Thoracic aorta (tissue), 2 donors: Measurements from ENCODE around the gene SPATS1. TPM values are rescaled to one million over a fixed set of nuclear protein-coding genes. Genes with fewer than 3 reads are reported as not detected.

Experiments used
- ATAC-seq: fragments of 150-250 bp; one replicate; pipeline ENCODE4 v1.8.0; 2017; ENCODE audit warnings: low read depth; ENCODE audit not compliant: insufficient number of reproducible peaks, low FRiP score
- DNase-seq: peaks from one replicate; pipeline ENCODE4 v3.0.0-alpha.2; 2020; ENCODE audit warnings: low spot score
- H3K27ac ChIP-seq, 2 donors: fragments of 200-600 bp; sonication (generic); 1 replicate in 1 of 2; 2 replicates in 1 of 2; pipeline ENCODE4 v1.5.1; 2016; ENCODE audit warnings: mild to moderate bottlenecking in 2 of 2, moderate library complexity in 2 of 2
- H3K27me3 ChIP-seq: fragments of 200-600 bp; sonication (generic); replicated peaks from 2 replicates; pipeline ENCODE4 v1.6.0; 2016; ENCODE audit warnings: mild to moderate bottlenecking; ENCODE audit not compliant: insufficient read depth
- H3K36me3 ChIP-seq: fragments of 200-600 bp; sonication (generic); one replicate; pipeline ENCODE4 v1.5.1; 2016
- H3K4me1 ChIP-seq, 2 donors: fragments of 200-600 bp; sonication (generic); 1 replicate in 1 of 2; 2 replicates in 1 of 2; pipeline versions ENCODE4 v1.5.1 to v1.6.0; 2016; ENCODE audit warnings: low read depth in 2 of 2, mild to moderate bottlenecking in 1 of 2; ENCODE audit not compliant: control insufficient read depth in 1 of 2
- H3K4me3 ChIP-seq: fragments of 200-600 bp; sonication (generic); 2 replicates; pipeline ENCODE4 v1.5.1; 2016; ENCODE audit warnings: mild to moderate bottlenecking
- H3K9me3 ChIP-seq: fragments of 200-600 bp; sonication (generic); 2 replicates; pipeline ENCODE4 v1.5.1; 2016
- total RNA-seq, 2 donors: library from RNA; depleted of rRNA; stranded (reverse); fragments of >200 nt; gene quantifications; one replicate each; pipeline versions ENCODE4 v1.1.0 to v1.2.3, GENCODE V29; 2016
- TF ChIP-seq, protein P1 (sequence below): fragments of 200-600 bp; sonication (generic); IDR thresholded peaks from one replicate; pipeline ENCODE4 v1.5.1; 2019; ENCODE audit warnings: antibody characterized with exemption

The SPATS1 gene
- total RNA-seq: not detected

DNA sequence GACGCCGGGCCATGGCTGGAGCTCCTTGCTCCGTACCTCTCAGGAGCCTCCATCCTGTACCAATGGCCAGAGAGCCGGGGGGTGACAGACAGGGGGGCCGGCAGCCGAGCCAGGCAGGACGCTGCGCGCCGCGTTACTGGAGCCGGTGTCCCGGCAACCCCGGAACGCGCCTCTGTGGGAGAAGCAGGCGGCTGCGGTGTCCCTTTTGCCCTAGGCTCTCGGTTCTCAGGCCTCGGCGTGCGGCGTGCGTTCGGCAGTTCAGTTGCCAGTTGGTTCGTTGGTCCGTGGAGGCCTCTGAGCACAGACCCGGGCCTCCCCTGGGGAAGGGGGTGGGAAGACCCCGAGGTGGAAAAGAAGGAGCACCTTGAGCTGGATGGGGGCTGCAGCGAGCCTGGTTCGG, at the start of gene SPATS1:
TSS of gene SPATS1 (plus strand) at position 162 of the 400 bp plus-strand sequence. CDS start 446 bp downstream, outside the sequence.
- ATAC-seq (no peak), DNase-seq (no peak)
- Histone ChIP-seq H3K36me3 (no peaks in the 10 kb centered on the region), H3K4me1 (peaks cover 4 to 25% of the 10 kb centered on the region in 2 donors), H3K27ac (no peak within 1 kb of the TSS), H3K27me3 (peaks cover 9% of the 10 kb centered on the region), H3K4me3 (peak within 1 kb of the TSS; percentile 62), H3K9me3 (no peaks in the 10 kb centered on the region)
- TF ChIP-seq, protein P1, sequence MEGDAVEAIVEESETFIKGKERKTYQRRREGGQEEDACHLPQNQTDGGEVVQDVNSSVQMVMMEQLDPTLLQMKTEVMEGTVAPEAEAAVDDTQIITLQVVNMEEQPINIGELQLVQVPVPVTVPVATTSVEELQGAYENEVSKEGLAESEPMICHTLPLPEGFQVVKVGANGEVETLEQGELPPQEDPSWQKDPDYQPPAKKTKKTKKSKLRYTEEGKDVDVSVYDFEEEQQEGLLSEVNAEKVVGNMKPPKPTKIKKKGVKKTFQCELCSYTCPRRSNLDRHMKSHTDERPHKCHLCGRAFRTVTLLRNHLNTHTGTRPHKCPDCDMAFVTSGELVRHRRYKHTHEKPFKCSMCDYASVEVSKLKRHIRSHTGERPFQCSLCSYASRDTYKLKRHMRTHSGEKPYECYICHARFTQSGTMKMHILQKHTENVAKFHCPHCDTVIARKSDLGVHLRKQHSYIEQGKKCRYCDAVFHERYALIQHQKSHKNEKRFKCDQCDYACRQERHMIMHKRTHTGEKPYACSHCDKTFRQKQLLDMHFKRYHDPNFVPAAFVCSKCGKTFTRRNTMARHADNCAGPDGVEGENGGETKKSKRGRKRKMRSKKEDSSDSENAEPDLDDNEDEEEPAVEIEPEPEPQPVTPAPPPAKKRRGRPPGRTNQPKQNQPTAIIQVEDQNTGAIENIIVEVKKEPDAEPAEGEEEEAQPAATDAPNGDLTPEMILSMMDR: no peak

- H3K9me3 ChIP-seq: no peaks in the 10 kb centered on the region
- ATAC-seq (no peak), DNase-seq (no peak)
- no peak overlapping the region for H3K4me3 ChIP-seq
- no peak overlapping the region for H3K27ac ChIP-seq
- H3K27me3 ChIP-seq: peaks cover 12% of the 10 kb centered on the region
- H3K36me3 ChIP-seq: no peaks in the 10 kb centered on the region
- H3K4me1 ChIP-seq: peaks cover 12 to 17% of the 10 kb centered on the region in 2 donors
- TF ChIP-seq, protein P1: no peak
Observed at GRCh38 chr6:44292661-44293365, 49.6 kb upstream of the SPATS1 start.

DNA sequence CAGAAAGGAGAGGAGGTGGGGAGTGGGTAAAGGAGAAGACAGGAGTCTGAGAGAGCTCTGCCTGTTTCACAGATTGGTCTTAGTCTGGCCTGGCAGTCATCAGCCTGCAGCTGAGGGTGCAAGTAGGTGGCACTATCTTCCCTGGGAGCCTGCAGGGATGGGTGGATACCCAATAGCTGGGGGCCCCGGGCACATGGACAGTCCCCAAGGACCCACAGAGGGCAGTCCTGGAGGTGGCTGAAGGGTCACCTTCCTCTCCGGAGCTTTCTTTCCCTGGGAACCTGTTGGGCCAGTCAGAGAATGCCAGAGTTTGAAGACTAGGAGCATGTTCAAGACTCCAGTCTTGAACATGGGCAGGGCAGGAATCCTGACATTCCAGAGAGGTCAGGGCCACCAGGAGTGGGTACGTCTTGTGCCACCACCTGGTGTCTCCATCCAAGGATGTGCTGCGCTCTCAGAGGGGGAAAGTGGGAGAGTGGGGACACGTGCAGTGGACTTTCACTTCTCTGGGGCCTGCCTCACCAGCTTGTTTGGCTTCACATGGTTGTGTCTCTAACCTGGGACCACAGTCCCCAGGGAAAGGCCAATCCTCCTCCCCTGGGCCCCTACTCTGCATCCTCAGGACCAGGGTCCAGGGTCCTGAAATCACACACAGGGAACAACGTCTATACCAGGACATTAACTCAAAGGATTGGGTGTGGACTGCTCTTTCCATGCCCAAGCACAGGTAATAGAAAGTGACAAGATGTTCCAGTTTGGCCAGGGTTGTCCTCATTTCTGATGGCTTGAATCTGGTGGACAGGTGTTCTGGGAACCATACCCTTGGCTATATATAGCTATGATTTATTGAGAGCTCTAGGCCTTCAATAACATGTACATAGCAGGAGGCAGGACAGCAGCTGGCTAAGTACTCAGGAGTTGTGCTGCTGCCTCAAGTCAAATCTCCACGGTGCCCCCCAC, 47.3 kb upstream of the SPATS1 start:
- ATAC-seq (no peak), DNase-seq (no peak)
- TF ChIP-seq, protein P1: no peak
- Histone ChIP-seq H3K9me3 (no peaks in the 10 kb centered on the region), H3K4me1 (peaks cover 10 to 13% of the 10 kb centered on the region in 2 donors), H3K27me3 (peaks cover 12% of the 10 kb centered on the region), H3K4me3 (no peak overlapping the region), H3K36me3 (no peaks in the 10 kb centered on the region), H3K27ac (no peak overlapping the region)

DNA sequence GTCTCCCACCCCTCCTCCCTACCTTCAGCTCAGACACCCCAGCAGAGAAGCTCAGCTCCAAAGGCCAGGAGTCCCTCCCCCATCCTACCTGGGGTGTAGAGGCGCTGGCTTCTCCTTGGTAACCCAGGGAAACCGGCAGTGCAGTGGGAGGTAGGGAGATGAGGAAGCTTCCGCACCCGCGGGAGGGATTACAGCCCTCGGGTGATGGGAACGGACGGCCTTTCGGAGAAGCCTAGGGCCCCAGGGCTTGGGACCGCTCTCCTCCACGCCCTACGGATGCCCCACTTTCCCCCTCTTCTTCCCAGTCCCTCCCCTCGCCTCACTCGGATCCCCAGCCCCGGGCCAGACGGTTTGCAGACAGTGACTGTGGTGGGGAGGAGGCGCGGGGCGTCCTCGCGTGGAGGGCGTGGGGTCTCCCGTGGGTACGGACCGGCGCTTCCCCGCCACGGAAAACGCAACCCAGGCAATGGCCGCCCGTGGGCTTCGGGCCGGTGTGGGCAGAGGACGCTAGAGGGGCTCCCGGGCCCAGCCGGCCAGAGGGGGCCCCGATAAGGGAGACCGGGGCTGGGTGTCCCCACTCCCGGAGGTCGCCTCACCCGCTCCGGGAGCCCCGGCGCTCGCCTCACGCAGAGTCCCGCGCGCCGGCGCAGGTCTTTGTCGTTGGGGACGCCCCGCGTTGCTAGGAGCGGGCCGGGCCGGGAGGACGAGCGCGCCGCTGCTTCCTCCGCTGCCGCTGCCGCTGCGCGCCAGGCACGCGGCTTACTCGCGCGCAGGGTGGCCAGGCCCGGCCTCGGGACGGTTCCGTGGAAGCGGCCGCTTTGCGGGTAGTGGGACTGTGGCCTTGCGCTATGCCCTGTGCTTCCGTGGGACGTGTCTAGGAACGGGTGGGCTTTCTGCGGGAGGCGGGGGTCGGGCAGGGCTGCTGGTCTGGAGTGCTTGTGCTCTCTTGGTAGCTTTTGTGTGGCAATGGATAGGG, 45.1 kb upstream of the SPATS1 start:
- DNase-seq: no peak
- ATAC-seq: no peak
- Histone ChIP-seq H3K27me3 (peaks cover 6% of the 10 kb centered on the region), H3K36me3 (peaks cover 17% of the 10 kb centered on the region), H3K4me1 (peaks cover 10 to 13% of the 10 kb centered on the region in 2 donors), H3K4me3 (peak overlapping the region; percentile 70), H3K9me3 (no peaks in the 10 kb centered on the region), H3K27ac (no peak overlapping the region)
- TF ChIP-seq, protein P1: no peak
